NCI-H1417 treated with DMSO at 0.1 percent for 48 hours (cell line): ENCODE data around the gene CCR1.

Experiments
- DNase-seq: peaks from one replicate; lab custom pipeline; 2025; lab: John Stamatoyannopoulos, UW

The CCR1 gene

GRCh38 chr3:46208167-46208704 lies at the start of gene CCR1:
Gene CCR1 (minus strand): TSS chr3:46208313. CDS start chr3:46204313, 4,000 bp downstream.
- no peak for DNase-seq

GRCh38 chr3:46252980-46253379 lies 44.9 kb upstream of the CCR1 start:
- DNase-seq = no peak

- no peak for DNase-seq
These were observed 37.0 kb upstream of the CCR1 start for GRCh38 chr3:46245146-46245545.

DNA sequence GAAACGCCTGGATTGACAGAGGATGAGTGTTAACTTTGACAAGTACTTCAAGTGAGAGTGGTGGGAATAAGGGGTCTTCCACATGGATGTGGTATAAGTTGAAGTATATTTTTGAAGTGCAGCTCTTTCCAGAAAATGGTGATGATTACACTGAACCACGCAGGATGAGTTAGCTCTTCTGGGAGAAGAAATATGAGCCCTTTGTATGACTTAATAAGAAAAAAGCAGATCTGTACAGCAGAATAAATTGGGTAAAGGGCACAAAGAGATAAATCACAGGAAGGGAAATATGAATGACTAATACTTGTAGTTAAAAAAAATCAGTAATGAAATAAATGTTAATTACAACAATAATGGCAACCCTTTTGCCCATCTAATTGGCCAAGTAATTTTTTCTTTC lies 35.4 kb upstream of the CCR1 start:
- no peak for DNase-seq

DNA sequence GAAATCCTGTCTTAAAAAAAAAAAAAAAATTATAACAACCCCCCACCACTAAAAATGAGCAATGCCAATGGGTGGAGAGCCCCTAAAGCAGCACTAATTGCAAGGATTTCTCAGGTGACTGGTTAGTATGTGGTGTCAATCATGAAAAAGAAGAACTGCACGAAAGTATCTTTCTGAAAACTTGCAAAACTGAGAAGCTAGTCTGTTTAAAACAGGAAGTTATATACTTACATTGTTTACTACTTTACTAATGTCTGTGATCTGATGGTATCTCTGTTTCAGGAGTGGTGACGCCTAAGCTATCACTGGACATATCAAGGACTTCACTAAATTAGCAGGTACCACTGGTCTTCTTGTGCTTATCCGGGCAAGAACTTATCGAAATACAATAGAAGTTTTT lies 34.0 kb upstream of the CCR1 start, which contains the start of gene CCR3:
CCR3 (plus strand) TSS at position 341 of the 400 bp plus-strand sequence. CDS start 22,699 bp downstream, outside the sequence.
- DNase-seq = no peak

DNA sequence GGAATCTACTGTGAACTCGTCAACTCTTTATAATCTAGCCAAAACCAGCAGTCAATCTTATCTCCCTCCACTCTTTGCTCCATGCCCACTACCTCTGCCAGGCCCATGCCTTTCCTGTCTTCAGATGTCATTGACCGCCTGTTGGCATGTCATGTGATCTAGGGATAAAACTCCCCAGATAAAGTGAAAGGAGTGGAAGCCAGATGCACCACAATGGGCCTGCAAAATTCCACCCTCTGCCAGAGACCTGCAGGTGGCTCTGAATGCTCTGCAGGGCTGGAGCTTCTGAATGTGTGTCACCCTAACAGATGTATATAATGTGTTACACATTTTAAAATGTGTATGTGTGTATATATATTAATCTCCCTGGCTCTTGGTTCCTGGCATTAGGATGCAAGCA lies 31.8 kb upstream of the CCR1 start:
- DNase-seq = no peak

GRCh38 chr3:46239301-46239938 lies 31.3 kb upstream of the CCR1 start:
- DNase-seq = no peak

DNA sequence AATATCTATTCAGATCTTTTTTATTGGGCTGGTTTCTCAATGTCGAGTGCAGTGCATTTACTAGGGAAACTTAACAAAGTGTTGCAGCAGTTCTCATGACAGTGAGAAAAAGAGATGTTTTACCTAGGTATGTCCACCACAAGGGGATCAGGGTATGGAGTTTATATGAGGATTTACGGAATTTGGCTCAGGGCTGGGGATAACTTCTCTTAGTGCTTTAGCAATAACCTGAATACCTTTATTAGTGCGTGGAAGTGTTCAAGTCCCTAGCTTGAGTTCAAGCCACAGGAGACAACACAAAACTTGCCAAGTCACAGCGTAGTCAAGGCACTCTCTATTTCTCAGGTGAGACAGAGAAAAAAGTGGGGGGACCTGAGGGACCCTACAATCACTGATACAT lies 30.3 kb upstream of the CCR1 start:
- DNase-seq = no peak

DNA sequence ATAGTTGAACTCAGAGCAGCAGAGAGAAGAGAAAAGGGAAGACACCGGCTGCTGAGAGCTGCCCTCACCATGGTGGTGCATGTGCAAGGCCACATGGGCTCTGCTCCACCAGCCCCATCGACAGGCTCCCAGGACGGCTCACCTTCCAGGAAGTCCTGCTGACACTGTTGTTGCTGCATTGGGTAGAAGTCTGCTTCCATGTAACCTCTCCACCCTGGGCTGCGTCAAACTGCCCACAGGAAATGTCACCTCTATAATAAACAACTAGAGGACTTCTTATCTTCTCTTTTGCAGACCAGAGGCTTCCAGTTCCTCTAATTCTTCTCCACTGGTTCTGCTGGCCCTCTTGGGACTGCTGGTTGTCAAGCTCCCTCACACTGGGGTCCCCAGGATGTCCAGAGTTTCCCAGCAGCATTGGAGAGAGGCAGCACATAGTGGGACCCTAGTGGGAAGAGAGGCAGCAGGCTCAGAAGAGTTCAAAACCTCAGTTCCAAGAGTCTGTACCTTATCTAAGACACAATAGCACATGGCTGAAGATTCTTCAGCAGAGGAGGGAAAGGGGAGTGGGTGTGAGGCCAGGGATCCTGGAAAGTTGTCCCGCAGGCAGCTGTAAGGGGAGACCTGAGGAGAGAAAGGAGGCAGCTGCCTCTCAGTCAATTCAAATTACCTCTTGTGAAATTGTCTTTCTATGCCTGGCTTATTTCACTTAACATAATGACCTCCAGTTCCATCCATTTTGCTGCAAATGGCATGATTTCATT lies 28.4 kb upstream of the CCR1 start:
- no peak for DNase-seq

DNA sequence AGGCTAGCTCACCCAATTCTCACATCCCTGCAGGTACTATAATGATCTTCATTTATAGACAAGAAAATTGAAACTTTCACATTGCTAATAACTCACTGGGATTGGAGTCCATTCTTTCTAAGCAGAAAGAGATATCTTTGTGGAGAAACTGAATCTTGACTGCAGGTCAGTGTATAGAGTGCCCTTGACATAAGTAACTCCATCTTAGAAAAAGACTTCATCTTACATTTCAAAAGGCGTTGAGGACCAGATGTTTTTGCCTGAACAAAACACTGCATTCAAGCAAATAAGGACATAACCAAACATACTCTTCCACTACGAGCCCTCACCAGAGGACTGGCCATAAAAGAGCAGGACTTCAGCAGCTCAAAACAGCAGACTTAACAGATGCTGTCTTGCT lies 27.3 kb upstream of the CCR1 start:
- no peak for DNase-seq

- no peak for DNase-seq
These were observed 25.1 kb upstream of the CCR1 start for GRCh38 chr3:46233194-46233593.

GRCh38 chr3:46231323-46231722 lies 23.2 kb upstream of the CCR1 start:
- no peak for DNase-seq

DNA sequence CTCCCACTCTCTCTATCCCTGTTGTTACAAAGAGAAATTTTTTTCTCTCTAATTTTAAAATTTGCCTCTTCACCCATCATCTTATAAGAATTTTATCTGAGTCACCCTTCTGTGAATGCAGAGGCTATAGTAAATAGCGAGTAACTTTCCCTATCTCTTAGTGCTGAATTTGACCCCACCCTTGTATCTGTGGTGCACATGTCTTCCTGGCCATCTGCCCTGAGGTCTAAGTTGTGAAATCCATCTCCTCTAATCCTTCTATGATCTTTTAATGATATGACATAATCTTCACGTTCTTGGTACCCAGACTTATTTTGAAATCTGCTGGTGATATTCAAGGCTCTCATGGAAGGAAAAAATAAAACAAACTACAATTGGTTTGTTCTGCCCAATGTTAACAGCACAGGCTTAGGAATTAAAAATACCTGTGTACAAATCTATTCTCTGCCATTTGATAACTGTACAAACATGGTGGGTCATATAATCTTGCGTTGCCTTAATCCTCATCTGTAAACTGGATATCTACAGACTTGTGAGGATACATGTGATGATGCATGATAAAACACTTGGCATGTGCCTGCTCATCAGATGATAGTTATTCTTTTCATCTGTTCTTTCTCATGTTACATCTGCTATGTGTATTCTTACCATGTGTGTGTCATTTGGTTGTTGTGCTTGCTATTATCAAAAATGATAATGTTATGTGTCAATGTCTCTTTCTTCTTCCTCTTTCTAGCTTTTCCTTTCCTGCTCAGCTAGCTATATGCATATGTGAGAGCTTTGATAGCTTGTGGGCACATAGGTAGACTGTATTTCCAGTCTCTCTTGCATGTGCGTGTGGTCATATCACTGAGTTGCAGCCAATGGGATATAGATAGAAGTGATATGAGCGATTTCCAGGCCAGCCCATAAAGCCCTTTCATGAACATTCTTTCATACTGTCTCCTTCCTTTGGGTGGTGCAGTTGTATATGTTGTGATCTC lies 20.4 kb upstream of the CCR1 start:
- no peak for DNase-seq

GRCh38 chr3:46222435-46223161 lies 14.5 kb upstream of the CCR1 start:
- no peak for DNase-seq

DNA sequence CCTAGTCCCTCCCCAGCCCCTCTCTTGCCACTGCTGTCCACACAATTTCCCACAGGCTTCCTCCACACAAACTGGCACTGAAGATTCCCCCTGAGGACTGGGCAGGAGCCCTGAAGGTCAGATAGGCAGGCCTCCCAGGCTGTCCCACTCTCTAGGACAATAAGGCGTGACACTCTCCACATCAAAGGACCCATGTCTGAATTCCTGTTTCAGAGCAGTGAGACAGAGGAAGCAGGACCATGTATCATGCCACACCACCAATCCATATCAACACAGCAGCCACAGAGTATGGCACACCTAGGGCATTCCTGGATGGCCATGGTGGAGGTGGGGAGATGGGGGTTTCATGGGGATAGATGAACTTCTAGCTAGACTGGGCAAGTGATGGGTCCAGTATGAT lies 13.8 kb upstream of the CCR1 start:
- no peak for DNase-seq

DNA sequence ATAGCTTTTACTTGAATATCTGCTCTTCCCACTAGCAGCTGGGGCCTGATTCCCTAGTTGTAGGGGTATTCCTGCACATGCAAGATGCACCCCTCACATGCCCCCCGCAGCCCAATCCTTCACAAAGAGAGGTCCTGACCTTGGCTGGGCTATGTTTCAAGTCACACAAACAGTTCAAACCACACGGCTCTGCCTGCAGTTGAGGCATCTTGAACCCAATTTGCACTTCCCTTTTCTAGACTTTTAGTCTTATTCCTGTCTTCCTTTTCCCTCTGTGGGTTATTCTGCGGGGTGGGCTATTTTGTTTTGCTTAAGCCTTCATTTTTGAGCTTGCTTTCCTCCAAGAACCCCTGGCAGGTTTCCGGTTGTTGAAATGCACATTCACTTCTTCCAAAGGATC lies 13.3 kb upstream of the CCR1 start:
- DNase-seq = no peak

DNA sequence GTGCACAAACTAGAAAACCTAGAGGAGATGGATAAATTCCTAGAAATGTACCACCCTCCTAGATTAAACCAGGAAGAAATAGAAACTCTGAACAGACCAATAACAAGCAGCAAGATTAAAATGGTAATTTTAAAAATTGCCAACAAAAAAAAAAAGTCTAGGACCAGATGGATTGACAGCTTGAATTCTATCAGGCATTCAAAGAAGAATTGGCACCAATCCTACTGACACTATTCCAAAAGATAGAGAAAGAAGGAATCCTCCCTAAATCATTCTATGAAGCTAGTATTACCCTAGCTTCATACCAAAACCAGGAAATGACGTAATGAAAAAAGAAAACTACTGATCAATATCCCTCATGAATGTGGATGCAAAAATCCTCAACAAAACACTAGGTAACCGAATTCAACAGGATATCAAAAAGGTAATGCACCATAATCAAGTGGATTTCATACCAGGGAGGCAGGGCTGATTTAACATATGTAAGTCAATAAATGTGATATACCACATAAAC lies 10.1 kb upstream of the CCR1 start:
- no peak for DNase-seq

DNA sequence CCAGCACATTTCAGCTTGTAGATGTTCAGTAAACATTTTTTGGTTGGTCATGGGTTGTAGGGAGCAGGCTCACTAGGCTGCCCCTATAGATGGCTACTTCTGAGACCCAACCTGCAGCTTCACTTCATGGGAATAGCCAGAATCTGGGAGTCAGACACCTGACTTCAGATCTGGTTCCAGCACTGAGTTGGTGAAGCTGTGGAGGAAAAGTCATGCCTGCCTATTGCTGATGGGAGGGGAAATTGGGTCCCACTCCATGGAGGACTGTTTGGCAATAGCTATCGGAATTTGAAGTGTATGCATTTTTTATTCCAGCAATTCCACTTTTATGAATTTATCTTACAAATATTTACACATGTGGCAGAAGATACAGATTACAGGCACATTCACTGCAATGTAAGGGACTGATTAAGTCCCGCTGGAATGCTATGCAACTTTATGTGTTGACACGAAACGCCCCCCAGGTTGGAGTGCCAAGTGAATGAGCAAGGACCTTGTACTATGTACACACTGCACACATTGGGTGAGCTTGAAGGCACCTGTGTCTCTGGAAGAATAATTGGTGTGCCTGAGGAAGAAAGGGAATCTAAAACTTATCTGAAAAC lies 7.8 kb upstream of the CCR1 start:
- no peak for DNase-seq

- DNase-seq = no peak
These were observed 6.7 kb upstream of the CCR1 start for GRCh38 chr3:46214751-46215352.

GRCh38 chr3:46213201-46213600 lies 5.1 kb upstream of the CCR1 start:
- no peak for DNase-seq
